K562 (cell line): Measurements from ENCODE around the gene RTN4. TPM values are rescaled to one million over a fixed set of nuclear protein-coding genes. Genes with fewer than 3 reads are reported as not detected.

Experiments
- AFF4 ChIP-seq: sonication (generic); formaldehyde crosslinking; IDR thresholded peaks from 2 replicates; pipeline ENCODE4 v1.8.0; 2023; ENCODE audit warnings: mild to moderate bottlenecking, missing genetic modification reagents
- BCL6 ChIP-seq: fragments of 250-450 bp; sonication (Bioruptor Pico); IDR thresholded peaks from 2 replicates; pipeline ENCODE4 v1.4.0; 2020
- BCOR ChIP-seq: fragments of 450-650 bp; IDR thresholded peaks from 2 replicates; pipeline ENCODE4 v1.6.1; 2016
- CREM ChIP-seq: IDR thresholded peaks from 2 replicates; pipeline ENCODE4 v1.6.1; 2014; ENCODE audit warnings: antibody characterized with exemption, low read depth
- DNMT1 ChIP-seq: fragments of 450-650 bp; IDR thresholded peaks from 2 replicates; pipeline ENCODE4 v1.6.1; 2016; ENCODE audit warnings: antibody characterized with exemption, mild to moderate bottlenecking
- ELF4 ChIP-seq: fragments of 450-650 bp; formaldehyde crosslinking; IDR thresholded peaks from 2 replicates; pipeline ENCODE4 v1.4.0; 2022; ENCODE audit warnings: missing genetic modification characterization
- HBP1 ChIP-seq: fragments of 450-650 bp; formaldehyde crosslinking; IDR thresholded peaks from 2 replicates; pipeline ENCODE4 v1.4.0; 2022; ENCODE audit warnings: missing genetic modification characterization
- HIVEP1 ChIP-seq: fragments of 250-450 bp; sonication (Bioruptor Pico); IDR thresholded peaks from 2 replicates; pipeline ENCODE4 v1.4.0; 2020; ENCODE audit warnings: mild to moderate bottlenecking
- HMGN3 ChIP-seq: IDR thresholded peaks from 2 replicates; pipeline ENCODE4 v1.6.1; 2011; ENCODE audit warnings: borderline replicate concordance, low read depth, mild to moderate bottlenecking, mixed read lengths, low read length; ENCODE audit not compliant: insufficient read length; ENCODE audit errors: extremely low read depth
- LCOR ChIP-seq: sonication (generic); formaldehyde crosslinking; IDR thresholded peaks from 2 replicates; pipeline ENCODE4 v1.8.0; 2022; ENCODE audit warnings: mild to moderate bottlenecking, missing genetic modification reagents
- MCM7 ChIP-seq, 2 experiments: fragments of 450-650 bp; IDR thresholded peaks; 2 replicates each; pipeline ENCODE4 v1.6.1; 2016 to 2018
- NFATC3 ChIP-seq: fragments of 450-650 bp; IDR thresholded peaks from 2 replicates; pipeline ENCODE4 v1.6.1; 2017; ENCODE audit warnings: mild to moderate bottlenecking
- NFYB ChIP-seq: IDR thresholded peaks from 2 replicates; pipeline ENCODE4 v1.6.1; 2011; ENCODE audit warnings: mild to moderate bottlenecking, moderate library complexity; ENCODE audit not compliant: insufficient read length; ENCODE audit errors: extremely low read depth
- PPARD ChIP-seq: fragments of 250-450 bp; sonication (Bioruptor Pico); IDR thresholded peaks from 2 replicates; pipeline ENCODE4 v1.8.0; 2022; ENCODE audit warnings: inconsistent platforms, mild to moderate bottlenecking, moderate library complexity
- RAD51 ChIP-seq: fragments of 450-650 bp; IDR thresholded peaks from 2 replicates; pipeline ENCODE4 v1.7.1; 2016; ENCODE audit warnings: low read depth, mild to moderate bottlenecking, borderline replicate concordance
- SREBF2 ChIP-seq: sonication (generic); formaldehyde crosslinking; IDR thresholded peaks from 2 replicates; pipeline ENCODE4 v1.4.0; 2020; ENCODE audit warnings: mild to moderate bottlenecking, missing genetic modification reagents
- ZNF280A ChIP-seq: fragments of 450-650 bp; IDR thresholded peaks from 2 replicates; pipeline ENCODE4 v1.6.1; 2018; ENCODE audit warnings: mild to moderate bottlenecking, low read depth; ENCODE audit not compliant: partially characterized antibody
- ZNF324 ChIP-seq: fragments of 250-450 bp; sonication (Bioruptor Pico); IDR thresholded peaks from 2 replicates; pipeline ENCODE4 v1.4.0; 2020; ENCODE audit warnings: mild to moderate bottlenecking
- ZNF507 ChIP-seq: conservative IDR thresholded peaks from 2 replicates; pipeline ENCODE4 v1.6.1; 2017; ENCODE audit warnings: missing genetic modification characterization, missing compliant biosample characterization
- ZNF512 ChIP-seq: IDR thresholded peaks from 2 replicates; pipeline ENCODE4 v1.6.1; 2016; ENCODE audit warnings: missing genetic modification characterization, missing compliant biosample characterization
- ZSCAN32 ChIP-seq: fragments of 450-650 bp; formaldehyde crosslinking; IDR thresholded peaks from 2 replicates; pipeline ENCODE4 v1.4.0; 2020; ENCODE audit warnings: mild to moderate bottlenecking, moderate library complexity
- ZZZ3 ChIP-seq: fragments of 450-650 bp; IDR thresholded peaks from 2 replicates; pipeline ENCODE4 v1.6.1; 2016; ENCODE audit warnings: antibody characterized with exemption, mild to moderate bottlenecking, moderate library complexity
- polyA plus RNA-seq, 8 experiments: library from polyadenylated mRNA; depleted of rRNA in 4 of 8; stranded (reverse) in 5 of 8; unstranded in 3 of 8; fragments of >200 nt; fragmentation: Nextera tagmentation in 2 of 8; fragmentation: Illumina TruSeq in 1 of 8; extraction: Ambion mirVana in 2 of 8; extraction: Trizol in 1 of 8; gene quantifications; 2 replicates each; pipeline versions ENCODE4 v1.2.1 to v1.2.3, GENCODE V29; 2011 to 2014; ENCODE audit warnings: inconsistent platforms in 1 of 8, missing spikeins in 1 of 8
- total RNA-seq, 7 experiments: library from RNA; depleted of rRNA in 6 of 7; stranded (reverse); fragments of >200 nt in 6 of 7; fragmentation: Illumina TruSeq in 2 of 7; extraction: Trizol in 2 of 7; gene quantifications; 2 replicates each; pipeline versions ENCODE4 v1.2.1 to v1.2.3, GENCODE V29; 2011 to 2021; ENCODE audit warnings: low replicate concordance in 1 of 7

The RTN4 gene
- total and polyA plus RNA-seq, 9 of the 15 experiments (the other 6 are each of a cell fraction or from before 2014, with no cell fraction given) = 73.0 to 248 (median 116) TPM

GRCh38 chr2:55051026-55051866 is 995 bp upstream of the RTN4 start (continued):
- TF ChIP-seq BCL6 (CRISPR knock-in tag) = no peak
- no peak; the same call in 1 of the 2 replicates for TF ChIP-seq ZNF324 (CRISPR knock-in tag)
- no peak for TF ChIP-seq ZNF507 (tag)
- TF ChIP-seq ZNF280A = no peak
- TF ChIP-seq LCOR = peak; percentile 52; the same call in 1 of the 2 replicates
- TF ChIP-seq HMGN3 = no peak
- TF ChIP-seq HIVEP1 = no peak
- TF ChIP-seq HBP1 (CRISPR knock-in tag) = no peak
- no peak for TF ChIP-seq ZZZ3
- no peak for TF ChIP-seq PPARD (CRISPR knock-in tag)
- TF ChIP-seq ZNF512 (tag) = no peak
- no peak for TF ChIP-seq SREBF2 (CRISPR knock-in tag)
- peak; percentile 20; the same call in 1 of the 2 replicates for TF ChIP-seq AFF4 (CRISPR knock-in tag)
- no peak for TF ChIP-seq DNMT1
- no peak for TF ChIP-seq BCOR
- peak; percentile 82 for TF ChIP-seq NFATC3
- no peak for TF ChIP-seq NFYB
- no peak for TF ChIP-seq ZSCAN32 (CRISPR knock-in tag)
- no peak for TF ChIP-seq ELF4
- TF ChIP-seq RAD51 = no peak
- no peak for TF ChIP-seq MCM7 (IDR thresholded peaks at IDR 0.05)
- peak; percentile 38 for TF ChIP-seq CREM
